Panc1 (cell line): ENCODE results near the gene PEX7. TPM values are rescaled to one million over a fixed set of nuclear protein-coding genes. Genes with fewer than 3 reads are reported as not detected.

Source experiments
- ATAC-seq: fragments of 200-7000 bp; cut with Tn5 transposase; 2 replicates; pipeline ENCODE4 v1.9.1; 2020; ENCODE audit warnings: mild to moderate bottlenecking, moderate library complexity
- BruUV-seq: library from RNA; stranded (reverse); fragments of 400-500 nt; replicated peaks from 2 replicates; lab custom pipeline; 2021; lab: Mats Ljungman, UMichigan
- CTCF ChIA-PET: fragments of 300-600 bp; sonication (Branson Sonifier 250); formaldehyde crosslinking; loops from one replicate; lab custom pipeline; 2022; ENCODE audit warnings: antibody characterized with exemption; lab: Charles Lee
- POLR2A ChIA-PET: fragments of 300-600 bp; sonication (Branson Sonifier 250); formaldehyde crosslinking; loops from one replicate; lab custom pipeline; 2022; ENCODE audit warnings: antibody characterized with exemption; lab: Charles Lee
- DNase-seq: peaks from one replicate; pipeline ENCODE4 v3.0.0-alpha.2; 2010; ENCODE audit warnings: low read depth, low spot score
- H3K27ac ChIP-seq: 2 replicates; pipeline ENCODE4 v1.5.1; 2011; ENCODE audit warnings: mild to moderate bottlenecking, low read length, inconsistent platforms
- H3K27me3 ChIP-seq: fragments of 200-500 bp; sonication (Bioruptor generic); 2 replicates; pipeline ENCODE4 v1.6.0; 2014; ENCODE audit warnings: low read length, inconsistent platforms; ENCODE audit not compliant: control insufficient read depth, insufficient read depth
- H3K36me3 ChIP-seq: fragments of 200-500 bp; sonication (Bioruptor generic); 2 replicates; pipeline ENCODE4 v1.5.1; 2014; ENCODE audit warnings: inconsistent platforms, mild to moderate bottlenecking, low read length, moderate library complexity; ENCODE audit not compliant: control insufficient read depth, insufficient read depth
- H3K4me1 ChIP-seq: 2 replicates; pipeline ENCODE4 v1.5.1; 2011; ENCODE audit warnings: inconsistent platforms, mild to moderate bottlenecking, low read length, moderate library complexity; ENCODE audit not compliant: control insufficient read depth, insufficient read depth
- H3K4me3 ChIP-seq, 2 experiments: 2 replicates each; pipeline ENCODE4 v1.5.1; 2011 to 2012; ENCODE audit warnings: low read depth in 2 of 2, low read length in 2 of 2, mild to moderate bottlenecking in 2 of 2, inconsistent platforms in 1 of 2, moderate library complexity in 1 of 2
- H3K9me3 ChIP-seq: fragments of 200-500 bp; sonication (Bioruptor generic); 2 replicates; pipeline ENCODE4 v1.5.1; 2014; ENCODE audit warnings: low read depth, mild to moderate bottlenecking, inconsistent platforms, low read length, moderate library complexity; ENCODE audit not compliant: control insufficient read depth, insufficient read depth
- CTCF ChIP-seq: fragments of 450-650 bp; IDR thresholded peaks from 2 replicates; pipeline ENCODE4 v1.5.1; 2017; ENCODE audit warnings: mild to moderate bottlenecking
- POLR2AphosphoS5 ChIP-seq: IDR thresholded peaks from 2 replicates; pipeline ENCODE4 v1.6.1; 2012; ENCODE audit warnings: mild to moderate bottlenecking, low read depth, low read length, moderate library complexity
- SIN3A ChIP-seq: IDR thresholded peaks from 2 replicates; pipeline ENCODE4 v1.6.1; 2012; ENCODE audit warnings: low read depth, mild to moderate bottlenecking, low read length, moderate library complexity, borderline replicate concordance; ENCODE audit not compliant: insufficient read depth
- TCF7L2 ChIP-seq: IDR thresholded peaks from 2 replicates; pipeline ENCODE4 v1.6.1; 2011; ENCODE audit warnings: mild to moderate bottlenecking, low read depth, low read length, inconsistent platforms
- in situ Hi-C: cut with HindIII; loops from 2 replicates; pipeline ENCODE4 v1.10.0; 2016; ENCODE audit warnings: low sequenced_read_pairs, low pct_unique_long_range_greater_than_20kb
- intact Hi-C: fragments of 100-400 bp; cut with micrococcal nuclease; formaldehyde crosslinking; loops from one replicate; pipeline ENCODE4 v1.10.0; 2022; ENCODE audit not compliant: unreplicated experiment
- total RNA-seq: library from RNA; stranded (reverse); gene quantifications from one replicate; pipeline ENCODE4 v1.2.1, GENCODE V29; 2021; ENCODE audit not compliant: unreplicated experiment
- TF ChIP-seq, protein P1 (sequence below), 2 experiments: IDR thresholded peaks; 2 replicates each; pipeline ENCODE4 v1.6.1; 2011 to 2012; ENCODE audit warnings: low read depth in 2 of 2, control low read depth in 1 of 2, low read length in 1 of 2, mild to moderate bottlenecking in 1 of 2, moderate library complexity in 1 of 2; ENCODE audit not compliant: insufficient read depth in 1 of 2

The PEX7 gene
- total RNA-seq, 1 experiment from 2014 or later = 8.8 TPM

- Histone ChIP-seq H3K9me3 (no peaks in the 10 kb centered on the region), H3K4me1 (peaks cover 3% of the 10 kb centered on the region; the same call in 1 of the 2 replicates), H3K27me3 (no peaks in the 10 kb centered on the region), H3K36me3 (0 out of 2 replicates have a peak, but pooled peaks cover 4% of the 10 kb centered on the region), H3K27ac (peak overlapping the region; percentile 86), H3K4me3 (peak overlapping the region; percentile 74 to 78)
- no peak for TF ChIP-seq POLR2AphosphoS5
- TF ChIP-seq, protein P1, sequence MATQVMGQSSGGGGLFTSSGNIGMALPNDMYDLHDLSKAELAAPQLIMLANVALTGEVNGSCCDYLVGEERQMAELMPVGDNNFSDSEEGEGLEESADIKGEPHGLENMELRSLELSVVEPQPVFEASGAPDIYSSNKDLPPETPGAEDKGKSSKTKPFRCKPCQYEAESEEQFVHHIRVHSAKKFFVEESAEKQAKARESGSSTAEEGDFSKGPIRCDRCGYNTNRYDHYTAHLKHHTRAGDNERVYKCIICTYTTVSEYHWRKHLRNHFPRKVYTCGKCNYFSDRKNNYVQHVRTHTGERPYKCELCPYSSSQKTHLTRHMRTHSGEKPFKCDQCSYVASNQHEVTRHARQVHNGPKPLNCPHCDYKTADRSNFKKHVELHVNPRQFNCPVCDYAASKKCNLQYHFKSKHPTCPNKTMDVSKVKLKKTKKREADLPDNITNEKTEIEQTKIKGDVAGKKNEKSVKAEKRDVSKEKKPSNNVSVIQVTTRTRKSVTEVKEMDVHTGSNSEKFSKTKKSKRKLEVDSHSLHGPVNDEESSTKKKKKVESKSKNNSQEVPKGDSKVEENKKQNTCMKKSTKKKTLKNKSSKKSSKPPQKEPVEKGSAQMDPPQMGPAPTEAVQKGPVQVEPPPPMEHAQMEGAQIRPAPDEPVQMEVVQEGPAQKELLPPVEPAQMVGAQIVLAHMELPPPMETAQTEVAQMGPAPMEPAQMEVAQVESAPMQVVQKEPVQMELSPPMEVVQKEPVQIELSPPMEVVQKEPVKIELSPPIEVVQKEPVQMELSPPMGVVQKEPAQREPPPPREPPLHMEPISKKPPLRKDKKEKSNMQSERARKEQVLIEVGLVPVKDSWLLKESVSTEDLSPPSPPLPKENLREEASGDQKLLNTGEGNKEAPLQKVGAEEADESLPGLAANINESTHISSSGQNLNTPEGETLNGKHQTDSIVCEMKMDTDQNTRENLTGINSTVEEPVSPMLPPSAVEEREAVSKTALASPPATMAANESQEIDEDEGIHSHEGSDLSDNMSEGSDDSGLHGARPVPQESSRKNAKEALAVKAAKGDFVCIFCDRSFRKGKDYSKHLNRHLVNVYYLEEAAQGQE (IDR thresholded peaks at IDR 0.05; ENCODE audit: insufficient read depth in 1 of 2, low read depth in 2 of 2, low read length in 1 of 2) = no peak
- TF ChIP-seq CTCF = peak; percentile 17; the same call in 1 of the 2 replicates
- no peak for TF ChIP-seq SIN3A
- TF ChIP-seq TCF7L2 = no peak
- in situ Hi-C loops (no loop called here), intact Hi-C loops (no loop called here)
- no TSS peak for BruUV-seq
- ChIA-PET POLR2A (interaction anchor here (0.7 kb wide), 1 partner anchor 20 kb away, joined by 3 read pairs; no protein-coding TSS in a partner anchor), CTCF (no interaction called here)
- no peak for ATAC-seq
- no peak for DNase-seq
Measured at GRCh38 chr6:136823128-136823660, 802 bp downstream of the PEX7 start.

- Histone ChIP-seq H3K36me3 (0 out of 2 replicates have a peak, but pooled peaks cover 4% of the 10 kb centered on the region), H3K27me3 (no peaks in the 10 kb centered on the region), H3K4me1 (peaks cover 3% of the 10 kb centered on the region; the same call in 1 of the 2 replicates), H3K4me3 (no peak overlapping the region), H3K9me3 (no peaks in the 10 kb centered on the region), H3K27ac (no peak overlapping the region)
- no peak for TF ChIP-seq SIN3A
- ATAC-seq (no peak), DNase-seq (no peak)
- POLR2A ChIA-PET = no interaction called here
- in situ Hi-C loops = no loop called here
- CTCF ChIA-PET = no interaction called here
- no TSS peak for BruUV-seq
- intact Hi-C loops = no loop called here
Measured at GRCh38 chr6:136826216-136826615, 3.8 kb downstream of the PEX7 start.

GRCh38 chr6:136831873-136832562 is 9.6 kb downstream of the PEX7 start:
- ChIA-PET CTCF (no interaction called here), POLR2A (no interaction called here)
- intact Hi-C loops = no loop called here
- no peak overlapping the region for H3K27ac ChIP-seq
- DNase-seq (no peak), ATAC-seq (no peak)
- no peak for TF ChIP-seq SIN3A
- TF ChIP-seq POLR2AphosphoS5 = no peak
- TF ChIP-seq, protein P1 (IDR thresholded peaks at IDR 0.05; ENCODE audit: insufficient read depth in 1 of 2, low read depth in 2 of 2, low read length in 1 of 2) = no peak
- no peak for TF ChIP-seq CTCF
- no peak for TF ChIP-seq TCF7L2
- in situ Hi-C loops = no loop called here
- H3K36me3 ChIP-seq = 0 out of 2 replicates have a peak, but pooled peaks cover 2% of the 10 kb centered on the region
- no peaks in the 10 kb centered on the region for H3K4me1 ChIP-seq
- H3K9me3 ChIP-seq = no peaks in the 10 kb centered on the region
- H3K27me3 ChIP-seq = no peaks in the 10 kb centered on the region
- no peak overlapping the region for H3K4me3 ChIP-seq
- BruUV-seq = no TSS peak
